B cell (primary cell): ENCODE measurements around the gene MPZL3. TPM values are rescaled to one million over a fixed set of nuclear protein-coding genes. Genes with fewer than 3 reads are reported as not detected.

ENCODE experiments used
- ATAC-seq: fragments of 200-7000 bp; cut with Tn5 transposase; one replicate; pipeline ENCODE4 v1.10.0; 2021; ENCODE audit warnings: low read depth, mild to moderate bottlenecking, moderate number of reproducible peaks, moderate library complexity
- CTCF ChIA-PET: fragments of 350-600 bp; sonication (Branson Sonifier 250); formaldehyde crosslinking; loops from one replicate; lab custom pipeline; 2021; ENCODE audit warnings: antibody characterized with exemption, inconsistent platforms; lab: Charles Lee
- POLR2A ChIA-PET: fragments of 350-600 bp; sonication (Branson Sonifier 250); formaldehyde crosslinking; loops from one replicate; lab custom pipeline; 2021; ENCODE audit warnings: antibody characterized with exemption; lab: Charles Lee
- DNase-seq: peaks from one replicate; pipeline ENCODE4 v3.0.0; 2013
- H2AFZ ChIP-seq: 2 replicates; pipeline ENCODE4 v1.6.1; 2012; ENCODE audit warnings: mild to moderate bottlenecking, low read depth, low read length; ENCODE audit not compliant: insufficient read depth, poor library complexity, severe bottlenecking
- H3K27ac ChIP-seq, 2 donors: 1 replicate in 1 of 2; 2 replicates in 1 of 2; pipeline ENCODE4 v1.5.1; 2012 to 2013; ENCODE audit warnings: low read length in 2 of 2, mild to moderate bottlenecking in 2 of 2, moderate library complexity in 1 of 2
- H3K27me3 ChIP-seq, 4 experiments: fragments of 200-600 bp in 1 of 4; sonication (generic) in 1 of 4; replicated peaks in 1 of 4; 1 replicate in 2 of 4; 2 replicates in 2 of 4; pipeline versions ENCODE4 v1.6.1 to v1.7.0; 2013 to 2016; ENCODE audit warnings: low read length in 3 of 4, mild to moderate bottlenecking in 2 of 4, mixed read lengths in 1 of 4, moderate library complexity in 1 of 4; ENCODE audit not compliant: insufficient read depth in 4 of 4, control insufficient read depth in 3 of 4; ENCODE audit errors: control extremely low read depth in 1 of 4
- H3K36me3 ChIP-seq, 2 experiments: replicated peaks in 1 of 2; 1 replicate in 1 of 2; 2 replicates in 1 of 2; pipeline versions ENCODE4 v1.6.1 to v1.7.1; 2013; ENCODE audit warnings: low read length in 1 of 2; ENCODE audit not compliant: insufficient read depth in 2 of 2, control insufficient read depth in 1 of 2; ENCODE audit errors: control extremely low read depth in 1 of 2, extremely low read depth in 1 of 2
- H3K4me1 ChIP-seq, 2 donors: fragments of 200-600 bp in 1 of 2; sonication (generic) in 1 of 2; 1 replicate in 1 of 2; 2 replicates in 1 of 2; pipeline versions ENCODE4 v1.5.1 to v1.6.1; 2013 to 2017; ENCODE audit warnings: low read length in 2 of 2; ENCODE audit not compliant: control insufficient read depth in 2 of 2, insufficient read depth in 2 of 2
- H3K4me2 ChIP-seq: replicated peaks from 2 replicates; pipeline ENCODE3; 2012; ENCODE audit warnings: mild to moderate bottlenecking, low read depth, low read length; ENCODE audit not compliant: poor library complexity, severe bottlenecking
- H3K4me3 ChIP-seq, 5 experiments: fragments of 200-600 bp in 1 of 5; sonication (generic) in 1 of 5; 1 replicate in 3 of 5; 2 replicates in 2 of 5; pipeline versions ENCODE4 v1.5.1 to v1.7.0; 2011 to 2016; ENCODE audit warnings: low read length in 4 of 5, mild to moderate bottlenecking in 4 of 5, low read depth in 2 of 5, control low read depth in 1 of 5, moderate library complexity in 1 of 5; ENCODE audit not compliant: insufficient read depth in 1 of 5; ENCODE audit errors: control extremely low read depth in 1 of 5, extremely low read depth in 1 of 5
- H3K79me2 ChIP-seq: fragments of 200-600 bp; sonication (generic); one replicate; pipeline ENCODE4 v1.6.0; 2016; ENCODE audit warnings: low read length; ENCODE audit not compliant: control insufficient read depth, insufficient read depth
- H3K9ac ChIP-seq: fragments of 200-600 bp; sonication (generic); 2 replicates; pipeline ENCODE4 v1.6.1; 2017; ENCODE audit warnings: mild to moderate bottlenecking, low read length, moderate library complexity
- H3K9me3 ChIP-seq, 3 donors: one replicate each; pipeline versions ENCODE4 v1.6.1 to v1.7.1; 2013; ENCODE audit warnings: low read length in 2 of 3; ENCODE audit not compliant: control insufficient read depth in 2 of 3, insufficient read depth in 1 of 3; ENCODE audit errors: control extremely low read depth in 1 of 3
- H4K20me1 ChIP-seq: 2 replicates; pipeline ENCODE4 v1.6.0; 2012; ENCODE audit warnings: mild to moderate bottlenecking, low read length; ENCODE audit not compliant: insufficient read depth, control insufficient read depth, poor library complexity, severe bottlenecking
- H3K27ac Mint-ChIP-seq: one replicate; pipeline ENCODE4 v1.8.0; 2021; ENCODE audit warnings: mixed read lengths
- H3K27me3 Mint-ChIP-seq: one replicate; pipeline ENCODE4 v1.8.0; 2021; ENCODE audit warnings: mixed read lengths
- H3K4me1 Mint-ChIP-seq: one replicate; pipeline ENCODE4 v1.8.0; 2021; ENCODE audit warnings: mixed read lengths
- H3K4me3 Mint-ChIP-seq: one replicate; pipeline ENCODE4 v1.8.0; 2021; ENCODE audit warnings: mixed read lengths
- H3K9me3 Mint-ChIP-seq: one replicate; pipeline ENCODE4 v1.8.0; 2022; ENCODE audit warnings: mixed read lengths; ENCODE audit not compliant: insufficient read depth
- CTCF ChIP-seq: fragments of 200-600 bp; IDR thresholded peaks from one replicate; pipeline ENCODE4 v1.8.0; 2022; ENCODE audit warnings: antibody characterized with exemption, mild to moderate bottlenecking
- EZH2 ChIP-seq: IDR thresholded peaks from 2 replicates; pipeline ENCODE4 v1.6.1; 2012; ENCODE audit warnings: borderline replicate concordance, low read depth, mild to moderate bottlenecking, moderate library complexity, low read length; ENCODE audit not compliant: insufficient read depth, poor library complexity, severe bottlenecking
- WGBS: methylation state at CpG from one replicate; pipeline ENCODE4 v1.1.5; 2013; ENCODE audit warnings: missing lambda C conversion rate; ENCODE audit not compliant: insufficient coverage; 5-methylcytosine and 5-hydroxymethylcytosine counted together
- intact Hi-C: fragments of 100-400 bp; cut with micrococcal nuclease; formaldehyde crosslinking; loops from one replicate; pipeline ENCODE4 v1.10.0; 2022
- polyA plus RNA-seq: library from polyadenylated mRNA; depleted of rRNA; stranded (reverse); fragments of >200 nt; gene quantifications from 2 replicates; pipeline ENCODE4 v1.2.3, GENCODE V29; 2012
- total RNA-seq, 2 donors: library from RNA; stranded (reverse); fragments of 120-200 nt in 1 of 2; gene quantifications; 1 replicate in 1 of 2; 2 replicates in 1 of 2; pipeline versions ENCODE4 v1.2.3 to v1.2.4, GENCODE V29; 2013 to 2022

MPZL3 gene
- total and polyA plus RNA-seq, 2 donors (not counting 1 experiment from before 2014, with no cell fraction given) = 1.4 to 4.2 TPM

GRCh38 chr11:118290923-118291322 is 38.8 kb upstream of the MPZL3 start:
- Histone ChIP-seq H3K4me1 (no peaks in the 10 kb centered on the region), H3K4me3 (no peak overlapping the region), H2AFZ (peak overlapping the region; percentile 35), H4K20me1 (no peaks in the 10 kb centered on the region), H3K36me3 (no peaks in the 10 kb centered on the region), H3K9ac (no peak overlapping the region), H3K79me2 (no peaks in the 10 kb centered on the region), H3K27me3 (peaks cover 0 to 7% (median 2%) of the 10 kb centered on the region in 4 experiments), H3K4me2 (no peak overlapping the region), H3K27ac (no peak overlapping the region), H3K9me3 (no peaks in the 10 kb centered on the region)
- CTCF ChIA-PET = interaction anchor here (0.8 to 6.1 kb wide), 10 partner anchors 9 to 109 kb away, joined by 3 to 87 read pairs (median 4); no protein-coding TSS in a partner anchor
- POLR2A ChIA-PET = interaction anchor here (0.6 kb wide), 1 partner anchor 578 kb away, joined by 4 read pairs; no protein-coding TSS in a partner anchor
- WGBS = 13% methylated on average over 7 of the region's 9 CpGs
- H3K4me3 Mint-ChIP-seq = no peak overlapping the region
- peak; percentile 54 for DNase-seq
- intact Hi-C loops = loop anchor here (1.0 to 2.0 kb wide), 2 partner anchors 93 to 146 kb away; no protein-coding TSS in a partner anchor
- TF ChIP-seq EZH2 = no peak
- TF ChIP-seq CTCF = peak; percentile 37
- peaks cover 34% of the 10 kb centered on the region for H3K27me3 Mint-ChIP-seq
- no peaks in the 10 kb centered on the region for H3K9me3 Mint-ChIP-seq
- no peak overlapping the region for H3K27ac Mint-ChIP-seq
- peak; percentile 49 for ATAC-seq
- peaks cover under 1% of the 10 kb centered on the region for H3K4me1 Mint-ChIP-seq

- H4K20me1 ChIP-seq = no peaks in the 10 kb centered on the region
- intact Hi-C loops = no loop called here
- no peaks in the 10 kb centered on the region for H3K9me3 Mint-ChIP-seq
- CTCF ChIA-PET = interaction anchor here (1.1 to 6.1 kb wide), 5 partner anchors 11 to 91 kb away, joined by 3 to 87 read pairs (median 4); partner anchors contain the start of gene JAML
- no peak overlapping the region for H3K27ac ChIP-seq
- no peaks in the 10 kb centered on the region for H3K36me3 ChIP-seq
- H3K4me3 ChIP-seq = no peak overlapping the region
- no peak for DNase-seq
- H3K9ac ChIP-seq = no peak overlapping the region
- POLR2A ChIA-PET = interaction anchor here (0.7 kb wide), 1 partner anchor 19 kb away, joined by 5 read pairs; no protein-coding TSS in a partner anchor
- H3K27me3 ChIP-seq = peaks cover 0 to 4% (median 0%) of the 10 kb centered on the region in 4 experiments
- H3K9me3 ChIP-seq = no peaks in the 10 kb centered on the region
- no peak overlapping the region for H3K4me3 Mint-ChIP-seq
- H3K4me1 Mint-ChIP-seq = no peaks in the 10 kb centered on the region
- no peaks in the 10 kb centered on the region for H3K4me1 ChIP-seq
- H3K79me2 ChIP-seq = no peaks in the 10 kb centered on the region
- H3K27me3 Mint-ChIP-seq = peaks cover 30% of the 10 kb centered on the region
- H2AFZ ChIP-seq = no peak overlapping the region
- no peak overlapping the region for H3K4me2 ChIP-seq
- ATAC-seq = no peak
- no peak overlapping the region for H3K27ac Mint-ChIP-seq
- TF ChIP-seq EZH2 = no peak
- no peak for TF ChIP-seq CTCF
These were observed 37.2 kb upstream of the MPZL3 start for GRCh38 chr11:118289401-118289800.
